ENCODE measurements around the gene SLIT1.

The SLIT1 gene

DNA sequence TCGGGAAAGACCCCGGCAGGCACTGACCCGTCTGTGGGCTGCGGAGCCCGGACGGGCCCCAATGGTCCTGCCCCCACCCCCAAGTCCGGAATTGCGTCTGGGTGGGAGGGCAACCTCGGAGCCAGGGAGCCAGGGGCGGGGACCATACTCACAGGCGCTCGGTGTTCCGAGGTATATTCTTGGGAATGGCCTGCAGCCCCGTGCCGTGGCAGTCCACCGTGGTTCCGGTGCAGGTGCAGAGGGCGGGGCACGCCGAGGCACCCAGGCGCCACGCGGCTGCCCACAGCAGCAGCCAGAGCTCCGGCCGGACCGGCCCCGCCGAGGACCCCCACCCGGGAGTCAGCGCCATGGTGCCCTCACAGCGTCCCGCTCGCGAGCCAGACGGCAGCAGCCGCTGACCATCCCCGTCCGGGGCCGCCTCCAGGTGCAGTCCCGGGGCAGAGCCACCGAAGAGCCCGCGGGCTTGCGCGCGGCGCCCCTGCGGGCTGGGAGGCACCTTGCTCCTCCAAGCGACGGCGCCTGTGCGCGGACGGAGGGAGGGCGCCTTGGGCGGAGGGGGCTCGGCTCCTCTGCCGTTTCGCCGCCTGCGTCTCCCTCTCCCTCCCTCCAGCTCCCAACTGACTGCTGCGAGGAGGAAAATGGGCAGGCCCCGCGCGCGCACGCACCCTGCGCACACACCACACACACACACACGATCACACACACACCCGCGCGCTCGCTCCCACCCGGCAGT, at the start of gene SLIT1:
Gene SLIT1, minus strand, starts transcription at position 634 of the 733 bp plus-strand sequence. Its CDS starts 285 bp downstream, at position 349.
- peak within 1 kb of the TSS; percentile 56 for H3K4me3 ChIP-seq (ENCODE audit: low read depth, low read length)

DNA sequence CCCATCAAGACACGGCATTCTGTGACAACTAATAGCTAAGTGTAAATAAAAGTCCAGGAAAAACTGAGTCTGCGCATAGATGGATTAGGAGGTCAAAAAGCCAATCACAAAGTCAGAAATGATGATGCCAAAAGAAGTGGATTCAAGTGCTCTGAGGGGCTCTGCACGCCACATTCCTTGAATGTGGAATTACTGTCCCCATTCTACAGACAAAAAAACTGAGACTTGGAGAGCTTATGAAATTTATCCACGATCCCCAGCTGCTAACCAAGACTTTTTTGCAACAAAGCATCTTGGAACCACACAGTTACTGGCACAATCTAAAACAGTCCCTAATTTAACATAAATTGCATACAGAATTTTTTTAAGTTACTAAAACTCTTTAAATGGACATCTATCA, 49.6 kb upstream of the SLIT1 start:
- H3K4me3 ChIP-seq (ENCODE audit: low read depth, low read length), result no peak overlapping the region

DNA sequence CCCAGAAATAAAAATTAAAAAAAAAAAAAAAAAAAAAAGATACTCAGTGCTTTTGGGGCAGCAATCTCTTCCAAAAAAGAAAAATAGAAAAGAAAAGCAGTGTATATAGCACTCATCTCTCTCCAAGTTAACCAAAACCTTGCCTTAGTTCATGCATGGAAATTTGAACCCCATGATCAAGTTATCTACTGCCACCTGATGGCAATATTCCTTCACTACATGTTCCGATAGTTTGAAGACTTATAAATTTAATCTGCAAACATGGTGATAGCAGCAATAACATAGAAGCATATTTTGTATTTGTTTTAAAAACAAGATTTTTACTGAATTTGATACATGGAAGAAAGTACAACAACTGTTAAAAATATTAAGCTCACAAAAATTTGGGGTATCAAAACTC, 48.6 kb upstream of the SLIT1 start:
- no peak overlapping the region for H3K4me3 ChIP-seq (ENCODE audit: low read depth, low read length)

DNA sequence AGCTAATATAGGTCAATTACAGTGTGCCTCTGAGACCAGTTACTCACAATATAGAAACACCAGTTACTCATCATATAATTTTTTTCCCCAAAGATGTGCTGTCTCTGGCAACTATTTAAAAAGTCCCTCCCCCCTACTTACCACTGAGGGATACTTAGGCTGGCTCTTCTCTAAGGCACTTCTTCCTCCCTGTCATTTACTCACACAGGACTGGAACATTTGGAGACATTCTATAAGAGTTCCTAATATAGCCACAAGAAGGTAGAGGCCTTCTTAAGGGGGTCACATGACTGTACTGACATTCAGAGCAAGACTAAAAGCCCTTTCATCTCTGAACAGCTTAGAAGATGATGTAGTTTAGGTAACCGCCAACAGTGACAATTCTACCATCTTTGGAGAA, 44.4 kb upstream of the SLIT1 start:
- H3K4me3 ChIP-seq (ENCODE audit: low read depth, low read length), result no peak overlapping the region

DNA sequence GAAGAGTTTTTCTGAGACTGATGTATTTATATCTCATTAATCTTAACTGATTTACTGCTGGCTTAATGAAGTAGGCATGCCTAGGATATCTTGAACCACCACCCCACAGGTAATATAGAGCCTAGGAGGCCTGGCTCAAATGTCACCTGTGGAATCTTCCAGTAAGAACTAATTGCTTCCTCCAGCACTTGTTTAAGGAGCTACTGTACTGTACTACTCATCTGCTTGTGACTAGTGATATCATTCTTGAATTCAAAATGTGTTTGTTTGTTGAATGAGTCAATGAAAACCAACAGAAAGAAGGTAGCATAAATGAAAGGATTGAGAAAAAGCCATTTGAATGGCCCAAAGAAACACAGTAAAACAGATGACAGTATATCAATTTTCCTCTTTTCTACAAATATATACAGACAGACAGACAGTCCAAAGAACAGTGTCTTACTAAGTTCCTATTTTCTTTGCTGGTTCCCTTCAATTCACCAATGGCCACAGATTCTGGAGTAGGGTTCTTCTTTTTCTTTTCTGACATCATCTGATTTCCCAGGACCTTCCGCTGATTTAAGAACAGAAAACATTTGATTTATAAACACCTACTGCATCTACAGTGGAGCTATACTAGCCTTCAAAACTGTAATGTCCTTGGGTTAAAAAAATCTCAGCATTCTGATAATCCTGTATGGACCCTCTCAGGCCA, 43.7 kb upstream of the SLIT1 start:
- no peak overlapping the region for H3K4me3 ChIP-seq (ENCODE audit: low read depth, low read length)

DNA sequence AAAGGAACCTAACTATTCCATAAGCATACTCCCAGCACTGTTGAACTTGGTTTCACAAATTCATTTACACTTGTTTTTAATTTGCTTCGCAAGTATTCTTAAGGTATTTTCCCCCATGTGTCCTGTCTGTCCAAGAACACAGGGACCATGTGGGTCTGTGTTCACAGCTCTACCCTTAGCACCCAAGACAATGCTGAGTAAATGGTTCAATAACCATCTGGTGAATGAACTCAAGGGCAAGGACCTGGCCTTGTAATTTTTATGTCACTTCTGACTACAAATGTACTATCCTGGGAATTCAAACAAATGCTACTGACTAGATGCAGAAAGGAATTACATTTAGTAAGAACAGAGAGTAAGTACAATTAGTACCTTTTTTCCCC, 43.0 kb upstream of the SLIT1 start:
- H3K4me3 ChIP-seq (ENCODE audit: low read depth, low read length), result no peak overlapping the region

DNA sequence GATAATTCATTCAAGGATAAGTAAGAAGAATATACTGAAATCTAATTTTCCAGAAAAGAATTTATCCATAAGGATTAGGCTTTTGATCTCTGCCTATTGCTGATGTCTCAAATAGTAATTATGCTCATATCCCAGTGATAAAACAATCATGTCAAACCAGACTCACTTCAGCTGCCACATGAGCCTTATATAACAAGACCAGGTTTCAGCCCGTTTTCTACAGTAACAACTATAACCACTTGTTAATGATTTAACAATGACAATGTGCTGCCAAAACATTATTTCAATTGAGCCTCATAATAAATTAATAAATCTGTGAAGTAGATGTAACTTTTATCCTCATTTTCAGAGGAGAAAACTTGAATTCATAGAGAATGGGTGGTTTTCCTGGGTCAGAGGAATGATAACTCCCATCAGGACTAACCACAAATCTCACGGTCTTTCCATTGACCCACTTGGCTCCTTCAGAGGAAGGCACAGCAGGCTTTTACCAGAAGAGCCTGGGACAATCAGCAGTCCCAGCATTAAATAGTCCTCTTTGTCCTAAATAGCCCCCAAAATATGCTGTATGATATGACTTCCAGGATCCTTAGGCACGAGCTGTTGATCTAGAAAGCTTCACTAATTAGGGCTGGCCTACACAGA, 42.5 kb upstream of the SLIT1 start:
- H3K4me3 ChIP-seq (ENCODE audit: low read depth, low read length), result no peak overlapping the region

DNA sequence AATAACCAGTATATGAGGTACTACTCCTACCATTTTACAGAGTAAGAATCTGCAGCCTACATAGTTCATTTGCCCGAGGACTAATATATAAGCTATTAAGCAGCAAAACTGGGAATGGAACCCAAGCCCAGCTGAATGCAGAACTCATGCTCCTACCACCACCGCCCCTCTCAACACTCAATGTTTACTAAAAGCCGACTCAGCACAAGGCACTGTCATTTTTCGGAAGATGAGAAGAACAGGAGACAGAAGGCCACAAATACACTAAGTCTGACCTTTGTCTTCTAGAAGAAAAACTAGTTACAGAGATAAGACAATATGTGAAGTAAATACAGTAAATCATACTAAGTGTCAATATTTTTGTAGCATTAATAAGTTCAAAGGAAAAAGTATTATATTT, 40.6 kb upstream of the SLIT1 start:
- no peak overlapping the region for H3K4me3 ChIP-seq (ENCODE audit: low read depth, low read length)

DNA sequence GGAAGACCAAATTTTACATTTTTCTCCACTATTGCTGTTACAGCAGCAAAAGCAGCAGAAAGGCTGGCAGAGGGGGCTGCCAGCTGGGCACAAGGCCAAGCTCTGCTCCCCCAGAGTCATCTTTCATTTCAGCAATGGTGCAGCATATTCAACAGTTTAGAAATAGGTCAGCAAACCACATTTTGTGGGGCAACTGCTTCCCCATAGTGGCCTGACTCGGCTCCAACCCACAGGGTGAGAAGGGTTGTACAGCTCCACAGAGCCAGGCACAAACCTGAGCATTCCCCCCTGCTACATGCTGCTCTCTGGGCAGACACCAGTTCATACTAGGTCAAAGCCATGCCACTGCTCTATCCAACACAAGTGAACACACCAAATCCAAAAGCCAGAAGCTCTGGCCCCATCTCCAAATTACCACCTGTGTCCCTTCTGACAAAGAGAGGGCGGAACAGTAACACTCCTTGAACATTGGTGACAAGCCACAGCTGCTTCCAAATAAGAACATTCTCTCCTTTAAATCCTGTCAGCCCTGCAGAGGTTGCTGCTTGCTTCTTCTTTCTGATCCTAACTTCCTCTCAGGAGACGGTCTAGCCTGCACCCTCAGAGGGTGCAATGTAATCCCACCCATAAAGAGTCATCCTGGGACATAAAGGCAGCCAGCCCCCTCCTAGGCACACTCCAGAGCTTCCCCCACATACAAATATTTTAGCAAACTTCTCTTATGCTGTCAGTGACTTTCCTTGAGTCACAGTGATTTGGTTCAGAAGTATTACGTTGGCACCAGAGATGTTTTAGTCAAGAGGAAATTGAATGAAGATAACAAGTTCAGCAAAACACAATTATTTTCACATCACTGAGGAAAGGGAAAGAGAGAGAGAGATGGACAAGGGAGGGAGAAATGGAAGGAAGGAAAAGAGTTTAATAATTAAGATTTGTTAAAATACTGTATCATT, 39.0 kb upstream of the SLIT1 start:
- H3K4me3 ChIP-seq (ENCODE audit: low read depth, low read length), result no peak overlapping the region

DNA sequence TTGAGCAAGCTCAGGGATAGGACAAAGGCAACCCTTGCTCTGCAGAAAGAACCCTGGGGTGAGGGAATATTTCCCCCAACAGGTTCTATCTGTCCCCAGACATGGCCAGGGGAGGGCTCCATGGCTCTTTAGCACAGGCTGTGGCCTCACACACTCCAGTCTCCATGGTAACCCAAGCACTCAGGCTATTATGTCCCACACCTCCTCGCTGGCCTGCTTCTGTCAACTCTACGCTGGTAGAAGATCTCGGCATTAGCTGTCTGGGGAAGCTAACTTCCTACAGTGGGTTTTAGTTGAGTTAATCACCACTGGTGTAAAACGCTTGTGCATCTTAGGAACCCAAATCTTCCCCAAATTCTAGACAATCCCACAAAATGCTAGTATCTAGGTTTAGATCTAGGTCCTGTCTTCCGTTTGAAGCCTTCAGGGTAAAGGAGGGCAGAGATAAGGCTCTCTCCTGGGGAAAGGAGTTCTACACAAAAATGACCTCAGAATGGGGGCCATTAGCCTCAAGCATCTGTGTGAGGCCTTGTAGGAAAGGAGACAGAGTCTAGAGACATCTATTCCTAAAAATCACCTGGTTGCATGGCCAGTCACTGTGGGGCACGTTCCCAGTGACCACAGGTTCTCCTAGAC, 36.7 kb upstream of the SLIT1 start:
- H3K4me3 ChIP-seq (ENCODE audit: low read depth, low read length), result no peak overlapping the region

DNA sequence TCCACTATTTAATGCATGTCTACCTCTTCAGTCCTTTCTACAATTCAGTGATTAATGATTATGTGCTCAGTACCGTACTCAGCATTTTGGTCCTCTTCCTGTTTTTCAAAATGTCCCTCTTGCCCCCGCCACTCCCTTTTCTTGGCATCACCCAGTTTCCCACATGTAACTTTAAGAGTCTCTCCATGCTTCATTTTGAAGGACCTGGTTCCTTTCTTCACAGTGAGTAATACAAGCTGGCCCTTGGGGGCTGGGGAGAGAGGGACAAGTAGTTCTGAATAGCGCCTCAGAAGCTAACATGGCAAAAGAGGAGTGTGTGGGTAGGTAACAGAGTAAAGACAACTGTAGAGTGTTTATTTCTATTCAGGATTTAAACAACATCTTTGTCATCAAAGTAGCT, 34.6 kb upstream of the SLIT1 start:
- H3K4me3 ChIP-seq (ENCODE audit: low read depth, low read length), result no peak overlapping the region

DNA sequence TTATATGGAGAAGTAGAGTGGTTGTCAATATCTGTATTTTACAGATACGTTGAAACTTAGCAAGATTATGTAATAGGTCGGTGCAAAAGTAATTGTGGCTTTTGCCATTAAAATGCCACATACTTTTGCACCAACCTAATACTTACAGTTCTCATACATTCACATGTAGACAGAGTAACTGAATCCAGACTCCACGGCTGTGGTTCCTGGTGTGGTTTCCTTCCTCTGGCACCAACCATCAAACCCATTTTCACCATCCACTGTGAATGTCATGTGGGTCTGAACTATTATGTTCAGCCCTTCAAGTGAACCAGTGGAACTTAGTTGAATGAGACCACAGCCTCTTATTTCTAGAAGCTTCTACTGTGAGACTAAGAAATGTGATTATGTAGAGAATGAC, 31.5 kb upstream of the SLIT1 start:
- H3K4me3 ChIP-seq (ENCODE audit: low read depth, low read length), result no peak overlapping the region

DNA sequence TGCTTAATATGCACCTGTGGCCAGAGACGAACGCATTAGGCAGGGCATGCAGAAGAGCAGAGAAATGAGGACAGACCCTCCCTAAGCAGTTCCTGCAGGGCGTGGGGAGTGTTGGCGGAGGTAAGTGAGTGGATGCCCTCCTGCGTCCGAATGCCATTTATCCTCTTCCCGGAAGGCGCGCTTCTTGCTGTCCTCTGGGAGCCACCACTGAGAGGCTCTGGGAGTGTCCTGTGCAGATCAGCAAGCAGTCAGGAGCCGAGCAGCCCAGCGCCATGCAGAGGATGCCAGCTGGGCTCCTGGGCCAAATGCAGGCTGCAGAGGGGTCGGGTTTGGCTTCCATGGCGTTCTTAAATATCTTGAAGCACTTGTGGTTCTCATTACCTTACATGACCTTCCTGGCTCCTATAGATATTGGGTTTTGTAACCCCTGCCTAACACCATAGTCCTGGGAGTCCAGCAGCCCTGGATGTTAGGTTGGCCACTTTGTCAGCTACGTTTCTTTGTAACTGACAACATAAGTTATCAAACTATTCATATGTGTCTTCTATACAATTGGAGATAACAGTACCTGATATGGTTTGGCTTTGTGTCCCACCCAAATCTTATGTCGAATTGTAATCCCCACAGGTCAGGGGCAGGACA, 30.0 kb upstream of the SLIT1 start:
- no peak overlapping the region for H3K4me3 ChIP-seq (ENCODE audit: low read depth, low read length)

DNA sequence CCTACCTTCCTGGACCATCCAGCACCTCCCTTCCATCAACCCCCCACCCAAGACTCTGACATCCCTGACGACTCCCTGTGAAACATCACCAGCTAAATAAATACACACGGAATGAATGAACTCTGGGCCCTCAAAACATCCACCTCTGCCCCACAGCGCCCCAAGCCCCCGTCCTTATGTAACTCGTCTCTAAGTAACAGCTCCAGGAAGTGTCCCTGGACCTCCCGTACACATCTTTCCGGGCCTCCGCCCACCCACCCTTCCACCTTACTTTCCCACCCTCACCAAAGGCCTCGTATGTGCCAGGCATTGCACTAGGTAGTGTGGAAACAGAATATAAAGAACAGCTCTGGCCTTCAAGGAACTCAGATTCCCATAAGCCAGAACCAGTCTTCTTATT, 27.7 kb upstream of the SLIT1 start:
- no peak overlapping the region for H3K4me3 ChIP-seq (ENCODE audit: low read depth, low read length)

DNA sequence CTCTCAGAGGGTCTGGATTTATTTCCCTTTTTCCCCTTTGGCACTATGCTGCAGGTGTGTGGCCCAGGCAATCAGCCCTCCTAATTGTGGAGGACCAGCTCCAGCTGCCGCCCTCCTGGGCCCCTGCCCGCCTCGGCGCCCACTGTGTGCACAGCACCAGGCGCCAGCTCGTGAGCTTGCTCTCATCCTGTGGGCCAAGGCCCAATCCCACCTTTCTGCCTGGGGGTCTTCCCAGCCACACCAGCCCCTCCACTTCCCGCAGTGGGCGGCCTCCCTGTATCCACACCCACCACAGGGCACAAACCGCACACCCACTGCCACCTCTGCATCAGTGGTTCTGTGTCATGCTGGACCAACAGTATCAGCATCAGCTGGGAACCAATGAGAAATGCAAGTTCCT, 25.5 kb upstream of the SLIT1 start:
- no peak overlapping the region for H3K4me3 ChIP-seq (ENCODE audit: low read depth, low read length)

DNA sequence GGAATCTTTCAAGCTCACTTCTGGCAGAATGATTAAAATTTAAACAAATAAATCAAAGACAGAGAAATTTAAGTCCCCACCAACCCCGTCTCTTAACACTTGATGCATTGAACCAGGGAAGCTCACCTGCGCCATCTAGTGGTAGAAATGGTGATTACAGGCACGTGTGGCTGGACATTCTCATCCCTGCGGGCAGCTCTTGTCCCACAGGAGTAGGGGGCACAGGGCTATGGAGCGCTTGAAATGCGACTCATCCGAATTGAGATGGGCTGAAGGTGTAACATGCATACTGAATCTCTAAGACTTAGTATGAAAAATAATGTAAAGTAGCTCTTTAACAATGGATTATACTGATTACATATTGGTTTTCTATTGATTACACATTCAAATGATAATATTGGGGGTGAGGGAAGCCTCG, 24.8 kb upstream of the SLIT1 start:
- no peak overlapping the region for H3K4me3 ChIP-seq (ENCODE audit: low read depth, low read length)

DNA sequence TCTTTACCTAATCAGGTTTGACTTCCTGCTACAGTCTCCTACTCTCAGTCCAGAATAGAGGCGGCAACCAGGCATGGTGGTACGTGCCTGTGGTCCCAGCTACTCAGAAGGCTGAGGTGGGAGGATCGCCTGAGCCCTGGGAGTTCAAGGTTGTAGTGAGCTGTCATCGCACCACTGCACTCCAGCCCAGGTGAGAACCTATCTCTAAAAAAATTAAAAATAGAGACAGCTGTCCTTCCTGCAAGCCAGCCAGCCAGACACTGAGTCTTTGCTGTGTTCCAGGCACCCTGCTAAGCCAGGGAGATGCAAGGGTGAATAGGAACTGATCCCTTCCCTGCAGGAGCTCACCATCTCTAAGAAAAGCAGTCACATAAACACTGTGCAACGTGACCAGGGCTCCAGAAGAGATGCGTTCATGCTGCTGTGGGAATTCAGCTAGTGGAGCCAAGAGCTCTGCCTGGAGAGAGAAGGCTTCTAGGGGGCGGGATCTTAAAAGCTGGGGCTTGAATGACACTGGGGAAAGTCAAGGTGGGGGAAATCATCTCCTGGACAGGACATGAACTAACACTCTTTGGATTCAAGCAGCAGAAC, 22.1 kb upstream of the SLIT1 start:
- no peak overlapping the region for H3K4me3 ChIP-seq (ENCODE audit: low read depth, low read length)

DNA sequence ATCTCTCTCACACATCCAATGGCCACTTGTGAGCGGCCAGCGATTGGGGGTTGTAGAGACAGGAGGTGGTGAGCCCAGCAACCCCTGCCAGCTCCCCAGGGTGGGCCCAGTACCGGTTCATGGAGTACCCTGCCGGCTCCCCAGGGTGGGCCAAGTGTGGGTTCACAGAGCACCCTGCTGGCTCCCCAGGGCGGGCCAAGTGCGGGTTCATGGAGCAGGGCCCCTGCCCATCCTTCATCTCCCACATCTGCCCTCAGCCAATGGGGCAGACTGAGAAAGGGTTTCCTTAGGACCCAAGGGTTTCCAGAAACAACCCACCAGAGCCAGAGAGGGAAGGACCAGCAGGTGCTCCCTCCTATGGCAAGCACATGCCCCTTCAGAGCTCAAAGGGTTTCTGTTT, 21.4 kb upstream of the SLIT1 start:
- H3K4me3 ChIP-seq (ENCODE audit: low read depth, low read length), result no peak overlapping the region

DNA sequence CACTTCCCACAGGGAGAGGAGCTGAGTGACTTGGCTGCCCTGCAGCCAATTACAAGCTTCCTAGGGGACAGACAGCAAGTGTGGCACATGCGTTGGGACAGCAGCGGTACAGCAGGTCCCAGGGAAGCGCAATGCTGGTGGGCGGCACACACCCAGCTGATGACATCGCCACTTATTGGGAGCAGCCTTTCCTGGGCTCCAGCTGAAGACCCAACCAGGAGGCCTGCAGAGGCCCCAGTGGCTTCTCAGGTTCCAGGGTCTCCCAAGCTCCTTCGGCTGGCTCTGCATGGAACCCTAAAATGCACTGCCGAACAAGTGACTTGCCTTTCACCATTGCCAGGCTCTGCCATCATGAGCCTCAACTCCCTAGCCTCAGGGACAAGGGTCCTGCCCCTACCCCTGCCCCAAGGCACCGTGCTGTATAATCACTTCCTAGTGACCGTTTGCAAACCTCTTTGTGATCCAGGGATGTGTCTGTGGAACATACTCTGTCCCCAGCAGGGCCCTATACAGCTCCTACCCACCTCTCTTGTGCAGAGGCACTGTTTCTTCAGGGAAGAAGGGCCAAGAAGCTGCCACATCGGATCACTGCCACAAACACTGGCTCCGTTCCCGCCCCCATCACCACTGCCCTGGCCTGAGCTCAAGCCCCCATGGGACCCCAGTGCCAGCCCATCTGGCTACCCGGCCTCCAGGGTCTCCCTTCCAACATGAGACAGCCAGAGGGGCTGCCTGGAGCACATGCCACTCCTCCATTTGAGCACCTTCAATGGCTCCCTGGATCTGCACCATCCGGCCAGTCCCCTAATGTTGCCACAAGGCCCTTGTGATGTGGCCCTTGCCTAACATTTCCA, 19.3 kb upstream of the SLIT1 start:
- H3K4me3 ChIP-seq (ENCODE audit: low read depth, low read length), result no peak overlapping the region
